Measurements from ENCODE around the gene CPT1A. TPM values are rescaled to one million over a fixed set of nuclear protein-coding genes. Genes with fewer than 3 reads are reported as not detected.

The CPT1A gene
- total RNA-seq, 1 experiment from 2014 or later: 13.1 TPM

- DNase-seq (ENCODE audit: low spot score): no peak
These were observed 43.4 kb downstream of the CPT1A start for GRCh38 chr11:68798221-68798813.

DNA sequence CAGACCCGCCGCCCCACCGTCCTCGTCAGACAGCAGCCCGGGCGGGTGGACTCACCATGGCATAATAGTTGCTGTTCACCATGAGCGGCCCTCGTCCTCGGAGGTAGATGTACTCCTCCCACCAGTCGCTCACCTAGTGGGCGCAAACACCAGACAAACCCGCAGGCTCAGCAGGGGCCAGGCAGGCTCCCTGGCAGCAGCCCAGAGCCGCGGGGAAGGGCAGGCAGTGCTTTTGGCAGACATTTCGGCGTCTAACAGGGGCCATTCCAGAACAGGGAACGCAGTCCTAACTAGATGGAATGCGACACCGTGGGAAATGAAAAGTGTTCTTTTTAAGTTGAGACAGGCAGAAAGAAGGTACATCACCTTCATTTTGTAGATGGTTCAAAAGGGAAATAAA lies 44.9 kb downstream of the CPT1A start:
- DNase-seq (ENCODE audit: low spot score): no peak

DNA sequence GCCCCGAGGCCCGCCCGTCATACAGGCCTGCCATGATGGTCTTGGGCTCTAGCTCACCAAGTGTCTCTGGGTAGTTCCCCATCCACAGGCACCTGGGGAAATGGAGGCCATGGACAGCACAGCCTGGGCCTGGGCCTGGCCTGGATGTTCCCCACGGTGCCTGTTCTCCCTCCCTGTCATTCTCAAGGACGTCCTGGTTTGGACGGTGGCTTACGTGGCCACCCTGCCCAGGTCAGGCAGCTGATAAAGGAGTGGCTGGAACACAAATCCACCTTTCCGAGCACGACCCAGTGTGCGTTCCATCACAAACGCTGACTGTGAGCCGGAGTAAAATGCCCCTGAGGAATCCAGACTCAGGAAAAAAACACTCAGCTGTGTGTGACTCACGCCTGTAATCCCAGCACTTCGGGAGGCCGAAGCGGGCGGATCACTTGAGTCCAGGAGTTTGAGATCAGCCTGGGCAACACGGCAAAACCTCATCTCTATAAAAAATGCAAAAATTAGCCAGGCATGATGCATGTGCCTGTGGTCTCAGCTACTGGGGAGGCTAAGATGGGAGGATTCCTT lies 49.2 kb downstream of the CPT1A start:
- peak; percentile 69 for DNase-seq (ENCODE audit: low spot score)

GRCh38 chr11:68784653-68785052 lies 57.1 kb downstream of the CPT1A start:
- DNase-seq (ENCODE audit: low spot score): no peak

DNA sequence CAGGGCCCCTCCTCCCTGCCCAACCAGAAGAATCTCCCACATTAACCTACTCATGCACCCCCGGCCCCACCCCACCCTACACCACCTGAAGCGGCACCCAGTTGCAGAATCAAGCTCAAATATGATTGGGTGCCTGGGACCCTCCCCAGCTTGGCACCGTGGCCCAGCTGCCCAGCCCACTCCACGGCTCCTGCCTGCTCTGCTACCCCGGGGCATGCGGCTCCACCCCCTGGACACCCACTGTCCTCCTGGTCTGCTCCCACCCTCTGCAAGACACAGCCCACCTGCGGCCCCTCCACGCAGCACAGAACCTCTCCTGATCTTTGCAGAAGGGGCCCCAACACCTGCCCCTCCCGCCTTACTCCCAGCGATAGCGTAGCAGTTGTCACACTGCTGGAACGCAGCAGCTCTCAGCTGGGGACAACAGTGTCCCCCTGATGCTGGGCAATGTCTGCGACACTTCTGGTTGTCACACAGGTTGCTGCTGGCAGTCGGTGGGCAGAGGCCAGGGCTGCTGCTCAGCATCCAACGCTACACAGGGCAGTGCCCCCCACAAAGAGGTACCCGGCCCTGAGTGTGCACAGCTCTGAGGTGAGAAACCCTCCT lies 58.4 kb downstream of the CPT1A start:
- DNase-seq (ENCODE audit: low spot score): no peak

GRCh38 chr11:68782711-68783110 lies 59.0 kb downstream of the CPT1A start:
- DNase-seq (ENCODE audit: low spot score): no peak

GRCh38 chr11:68780829-68781228 lies 60.9 kb downstream of the CPT1A start:
- no peak for DNase-seq (ENCODE audit: low spot score)

- DNase-seq (ENCODE audit: low spot score): no peak
These were observed 63.5 kb downstream of the CPT1A start for GRCh38 chr11:68778205-68778604.

GRCh38 chr11:68776442-68777235 lies 65.1 kb downstream of the CPT1A start:
- no peak for DNase-seq (ENCODE audit: low spot score)

GRCh38 chr11:68775951-68776388 lies 65.7 kb downstream of the CPT1A start:
- DNase-seq (ENCODE audit: low spot score): no peak

GRCh38 chr11:68774194-68774585 lies 67.5 kb downstream of the CPT1A start:
- no peak for DNase-seq (ENCODE audit: low spot score)

DNA sequence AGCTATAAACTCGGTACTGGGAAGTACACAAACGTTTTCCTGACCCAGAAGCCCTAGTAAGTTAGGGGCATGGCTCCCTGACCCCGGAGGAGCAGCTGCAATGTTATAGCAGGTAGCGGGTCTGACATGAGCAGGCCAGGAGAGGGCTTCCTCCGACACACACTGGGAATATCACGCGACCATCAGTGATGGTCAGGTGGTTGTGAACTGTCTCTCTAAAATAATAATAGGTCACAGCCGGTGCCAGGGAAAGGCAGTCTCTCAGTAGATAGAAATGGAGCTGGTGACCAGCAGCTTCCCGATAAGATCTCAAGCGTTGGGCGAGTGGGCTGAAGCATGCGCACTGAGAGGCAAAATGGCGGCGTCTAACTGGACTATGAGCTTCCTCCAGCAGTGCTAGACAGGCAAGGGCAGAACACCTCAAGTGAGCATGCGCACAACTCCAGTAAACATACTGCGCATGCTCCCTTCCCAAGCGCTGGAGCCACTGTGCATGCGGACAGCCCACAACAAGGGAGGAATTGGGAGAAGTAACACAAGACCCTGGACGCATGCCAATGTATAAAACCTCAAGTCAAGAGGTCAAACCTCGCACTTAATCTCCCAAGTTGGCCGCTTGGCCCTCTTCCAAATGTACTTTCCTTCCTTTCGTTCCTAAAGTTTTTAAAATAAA lies 68.1 kb downstream of the CPT1A start:
- DNase-seq (ENCODE audit: low spot score): peak; percentile 13

GRCh38 chr11:68772936-68773335 lies 68.8 kb downstream of the CPT1A start:
- no peak for DNase-seq (ENCODE audit: low spot score)

GRCh38 chr11:68770781-68771180 lies 70.9 kb downstream of the CPT1A start:
- no peak for DNase-seq (ENCODE audit: low spot score)

- no peak for DNase-seq (ENCODE audit: low spot score)
These were observed 74.0 kb downstream of the CPT1A start for GRCh38 chr11:68767672-68768071.

GRCh38 chr11:68766786-68767185 lies 74.9 kb downstream of the CPT1A start:
- DNase-seq (ENCODE audit: low spot score): no peak

DNA sequence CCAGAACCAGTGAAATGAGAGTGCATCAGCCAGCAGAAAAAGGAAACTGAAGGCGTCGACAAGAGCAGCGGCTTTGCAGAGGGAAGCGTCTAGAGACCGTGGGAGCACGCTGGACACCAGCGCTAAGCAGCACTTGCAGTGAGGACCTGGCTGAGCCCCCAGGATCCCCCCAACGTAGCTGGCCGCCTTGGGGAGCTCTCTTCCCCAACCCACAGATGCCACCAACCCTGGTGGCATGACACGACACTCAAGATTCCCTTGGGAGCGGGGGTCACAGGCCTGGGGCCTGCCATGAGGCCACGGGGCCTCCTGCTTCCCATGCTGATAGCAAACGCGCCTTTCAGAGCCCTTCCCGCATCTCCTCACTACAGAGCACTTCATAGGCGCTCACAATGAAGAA lies 77.0 kb downstream of the CPT1A start:
- DNase-seq (ENCODE audit: low spot score): no peak

GRCh38 chr11:68763926-68764657 lies 77.6 kb downstream of the CPT1A start:
- no peak for DNase-seq (ENCODE audit: low spot score)

GRCh38 chr11:68763181-68763721 lies 78.5 kb downstream of the CPT1A start:
- peak; percentile 40 for DNase-seq (ENCODE audit: low spot score)

- DNase-seq (ENCODE audit: low spot score): no peak
These were observed 79.2 kb downstream of the CPT1A start for GRCh38 chr11:68762481-68762880.

DNA sequence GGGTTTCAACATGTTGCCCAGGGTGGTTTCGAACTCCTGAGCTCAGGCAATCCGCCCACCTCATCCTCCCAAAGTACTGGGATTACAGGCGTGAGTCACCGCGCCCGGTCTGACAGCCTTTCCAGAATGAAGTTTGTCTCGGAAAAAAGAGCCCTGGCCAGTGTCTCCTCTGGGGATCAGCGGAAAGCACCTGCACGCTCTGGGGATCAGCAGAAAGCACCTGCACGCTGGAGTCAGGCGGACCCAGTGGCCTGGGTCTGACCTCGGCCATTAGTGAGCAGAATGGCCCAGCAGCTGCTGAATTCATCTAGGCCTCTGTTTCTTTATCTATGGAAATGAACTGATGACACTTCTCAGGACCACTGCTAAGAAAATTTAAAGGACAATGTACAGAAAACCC lies 79.9 kb downstream of the CPT1A start:
- no peak for DNase-seq (ENCODE audit: low spot score)

All from A172 (cell line).